PC-9 (cell line): ENCODE results near the gene SLC26A3. TPM values are rescaled to one million over a fixed set of nuclear protein-coding genes. Genes with fewer than 3 reads are reported as not detected.

ENCODE experiments used
- BruUV-seq: library from RNA; stranded (reverse); fragments of 400-500 nt; replicated peaks from 2 replicates; lab custom pipeline; 2021; lab: Mats Ljungman, UMichigan
- CTCF ChIA-PET: fragments of 300-600 bp; sonication (Branson Sonifier 250); formaldehyde crosslinking; loops from one replicate; lab custom pipeline; 2022; ENCODE audit warnings: antibody characterized with exemption; lab: Charles Lee
- POLR2A ChIA-PET: fragments of 300-600 bp; sonication (Branson Sonifier 250); formaldehyde crosslinking; loops from one replicate; lab custom pipeline; 2022; ENCODE audit warnings: antibody characterized with exemption; ENCODE audit not compliant: unreplicated experiment; lab: Charles Lee
- DNase-seq, 2 experiments: peaks; one replicate each; pipeline versions ENCODE4 v3.0.0 to v3.0.0-alpha.2; 2015 to 2022; ENCODE audit warnings: mixed read lengths in 1 of 2
- H2AFZ ChIP-seq: fragments of 200-600 bp; sonication (generic); 2 replicates; pipeline ENCODE4 v1.8.1; 2017; ENCODE audit warnings: antibody characterized with exemption
- H3F3A ChIP-seq: fragments of 200-600 bp; sonication (generic); 2 replicates; pipeline ENCODE4 v1.8.1; 2017; ENCODE audit warnings: antibody characterized with exemption, mild to moderate bottlenecking, low read depth; ENCODE audit not compliant: insufficient read depth
- H3K27ac ChIP-seq: fragments of 200-600 bp; sonication (generic); 2 replicates; pipeline ENCODE4 v1.6.1; 2016; ENCODE audit warnings: mixed run types
- H3K27me3 ChIP-seq: fragments of 200-600 bp; sonication (generic); 2 replicates; pipeline ENCODE4 v1.6.1; 2016; ENCODE audit warnings: low read depth, mixed run types; ENCODE audit not compliant: insufficient read depth
- H3K36me3 ChIP-seq: fragments of 200-600 bp; sonication (generic); 2 replicates; pipeline ENCODE4 v1.6.1; 2016; ENCODE audit warnings: low read depth, mixed run types
- H3K4me1 ChIP-seq: fragments of 200-600 bp; sonication (generic); replicated peaks from 2 replicates; pipeline ENCODE4 v1.6.1; 2016; ENCODE audit warnings: mixed run types; ENCODE audit not compliant: insufficient read depth
- H3K4me2 ChIP-seq: fragments of 200-600 bp; sonication (generic); 2 replicates; pipeline ENCODE4 v1.6.1; 2017; ENCODE audit warnings: mixed run types
- H3K4me3 ChIP-seq: fragments of 200-600 bp; sonication (generic); 2 replicates; pipeline ENCODE4 v1.6.1; 2016; ENCODE audit warnings: mixed run types
- H3K79me2 ChIP-seq: fragments of 200-600 bp; sonication (generic); 2 replicates; pipeline ENCODE4 v1.6.1; 2017; ENCODE audit warnings: low read depth, mixed run types
- H3K9me2 ChIP-seq: fragments of 200-600 bp; sonication (generic); 2 replicates; pipeline ENCODE4 v1.8.1; 2017; ENCODE audit warnings: mild to moderate bottlenecking; ENCODE audit not compliant: insufficient read depth
- H3K9me3 ChIP-seq: fragments of 200-600 bp; sonication (generic); 2 replicates; pipeline ENCODE4 v1.8.1; 2016; ENCODE audit warnings: low read depth; ENCODE audit not compliant: insufficient read depth
- H4K20me1 ChIP-seq: fragments of 200-600 bp; sonication (generic); 2 replicates; pipeline ENCODE4 v1.8.1; 2017; ENCODE audit not compliant: insufficient read depth
- CTCF ChIP-seq: fragments of 200-600 bp; sonication (generic); conservative IDR thresholded peaks from 2 replicates; pipeline ENCODE4 v1.6.1; 2017; ENCODE audit warnings: mixed run types, antibody characterized with exemption, mild to moderate bottlenecking, moderate library complexity
- EZH2 ChIP-seq: fragments of 200-600 bp; sonication (generic); IDR thresholded peaks from 2 replicates; pipeline ENCODE4 v1.8.0; 2017; ENCODE audit warnings: antibody characterized with exemption, low read depth
- intact Hi-C: fragments of 100-400 bp; cut with micrococcal nuclease; formaldehyde crosslinking; loops from one replicate; pipeline ENCODE4 v1.10.0; 2022; ENCODE audit not compliant: unreplicated experiment
- total RNA-seq: library from RNA; stranded (reverse); gene quantifications from 2 replicates; pipeline ENCODE4 v1.2.3, GENCODE V29; 2021

SLC26A3 gene
- total RNA-seq, 1 experiment from 2014 or later = not detected

- Histone ChIP-seq H3K4me2 (peak overlapping the region; percentile 100), H3K27ac (peak overlapping the region; percentile 88), H3K4me3 (peak overlapping the region; percentile 72), H3K27me3 (no peaks in the 10 kb centered on the region), H3K79me2 (peaks cover 51% of the 10 kb centered on the region), H2AFZ (peak overlapping the region; percentile 94), H3K9me2 (no peaks in the 10 kb centered on the region), H3K4me1 (peaks cover 24% of the 10 kb centered on the region), H3K36me3 (0 out of 2 replicates have a peak, but pooled peaks cover 14% of the 10 kb centered on the region), H4K20me1 (peaks cover 37% of the 10 kb centered on the region), H3K9me3 (no peaks in the 10 kb centered on the region), H3F3A (peaks cover 12% of the 10 kb centered on the region; the same call in 1 of the 2 replicates)
- TF ChIP-seq CTCF (no peak), EZH2 (no peak)
- BruUV-seq = TSS peak; percentile 65
- CTCF ChIA-PET = interaction anchor here (1.7 to 2.2 kb wide), 3 partner anchors 131 to 281 kb away, joined by 10 to 16 read pairs (median 12); no protein-coding TSS in a partner anchor
- no peak for DNase-seq
- POLR2A ChIA-PET = interaction anchor here (0.6 kb wide), 1 partner anchor 386 kb away, joined by 3 read pairs; no protein-coding TSS in a partner anchor
- intact Hi-C loops = loop anchor here (1.0 to 10.0 kb wide), 4 partner anchors 238 to 750 kb away; no protein-coding TSS in a partner anchor
Observed at GRCh38 chr7:107744345-107744750, 58.7 kb downstream of the SLC26A3 start.

GRCh38 chr7:107743567-107744344 lies 59.3 kb downstream of the SLC26A3 start, which contains the start of gene CBLL1:
Gene CBLL1, plus strand, starts transcription at chr7:107744142. Its CDS starts 22 bp downstream, at chr7:107744164.
- peak; percentile 84 to 98 for DNase-seq
- H3F3A ChIP-seq = peaks cover 12% of the 10 kb centered on the region; the same call in 1 of the 2 replicates
- TF ChIP-seq CTCF = no peak; the same call in none of the 2 replicates
- no peak for TF ChIP-seq EZH2
- intact Hi-C loops = loop anchor here (1.0 to 10.0 kb wide), 7 partner anchors 131 to 751 kb away; partner anchors contain the start of gene BCAP29
- CTCF ChIA-PET = interaction anchor here (0.6 to 2.2 kb wide), 5 partner anchors 17 to 281 kb away, joined by 3 to 16 read pairs (median 10); no protein-coding TSS in a partner anchor
- POLR2A ChIA-PET = interaction anchor here (0.6 to 0.8 kb wide), 6 partner anchors 135 to 575 kb away, joined by 3 to 5 read pairs (median 4); partner anchors contain the start of genes DLD and HBP1
- peaks cover 24% of the 10 kb centered on the region for H3K4me1 ChIP-seq
- H2AFZ ChIP-seq = peak within 1 kb of the TSS; percentile 94
- H3K27me3 ChIP-seq = no peaks in the 10 kb centered on the region
- no peaks in the 10 kb centered on the region for H3K9me3 ChIP-seq
- H3K79me2 ChIP-seq = peaks cover 48% of the 10 kb centered on the region
- H3K9me2 ChIP-seq = no peaks in the 10 kb centered on the region
- TSS peak; percentile 79 for BruUV-seq
- peaks cover 35% of the 10 kb centered on the region for H4K20me1 ChIP-seq
- H3K36me3 ChIP-seq = 0 out of 2 replicates have a peak, but pooled peaks cover 10% of the 10 kb centered on the region
- peak within 1 kb of the TSS; percentile 72 for H3K4me3 ChIP-seq
- peak within 1 kb of the TSS; percentile 88 for H3K27ac ChIP-seq
- H3K4me2 ChIP-seq = peak within 1 kb of the TSS; percentile 100
